ENCODE measurements around the gene OPA1.

DNA sequence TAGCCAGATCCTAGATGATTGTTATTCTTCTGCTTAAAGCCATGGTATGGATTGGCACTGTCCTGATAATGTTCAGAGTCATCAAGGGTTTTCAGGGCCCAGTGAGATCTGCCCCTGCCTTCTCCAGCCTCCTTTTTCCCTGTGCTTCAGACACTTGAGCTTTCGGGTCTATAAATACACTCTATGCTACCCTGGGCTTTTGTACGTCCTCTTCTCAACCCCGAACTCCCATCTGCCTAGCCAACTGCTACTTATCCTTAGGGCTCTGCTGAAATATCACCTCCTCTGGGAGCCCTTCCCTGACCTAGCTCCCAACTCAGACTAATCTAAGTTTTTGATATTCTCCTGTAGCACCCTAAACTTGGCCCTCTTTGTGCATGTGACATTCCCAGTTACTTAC is 115.3 kb downstream of the OPA1 start:
- TF ChIP-seq, protein P1, sequence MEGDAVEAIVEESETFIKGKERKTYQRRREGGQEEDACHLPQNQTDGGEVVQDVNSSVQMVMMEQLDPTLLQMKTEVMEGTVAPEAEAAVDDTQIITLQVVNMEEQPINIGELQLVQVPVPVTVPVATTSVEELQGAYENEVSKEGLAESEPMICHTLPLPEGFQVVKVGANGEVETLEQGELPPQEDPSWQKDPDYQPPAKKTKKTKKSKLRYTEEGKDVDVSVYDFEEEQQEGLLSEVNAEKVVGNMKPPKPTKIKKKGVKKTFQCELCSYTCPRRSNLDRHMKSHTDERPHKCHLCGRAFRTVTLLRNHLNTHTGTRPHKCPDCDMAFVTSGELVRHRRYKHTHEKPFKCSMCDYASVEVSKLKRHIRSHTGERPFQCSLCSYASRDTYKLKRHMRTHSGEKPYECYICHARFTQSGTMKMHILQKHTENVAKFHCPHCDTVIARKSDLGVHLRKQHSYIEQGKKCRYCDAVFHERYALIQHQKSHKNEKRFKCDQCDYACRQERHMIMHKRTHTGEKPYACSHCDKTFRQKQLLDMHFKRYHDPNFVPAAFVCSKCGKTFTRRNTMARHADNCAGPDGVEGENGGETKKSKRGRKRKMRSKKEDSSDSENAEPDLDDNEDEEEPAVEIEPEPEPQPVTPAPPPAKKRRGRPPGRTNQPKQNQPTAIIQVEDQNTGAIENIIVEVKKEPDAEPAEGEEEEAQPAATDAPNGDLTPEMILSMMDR (conservative IDR thresholded peaks at IDR 0.05; ENCODE audit: low read depth in 2 of 2) = no peak
- no peak for TF ChIP-seq POLR2AphosphoS5 (IDR thresholded peaks at IDR 0.05; ENCODE audit: low read depth)

Measured in GM23338 (cell line).